ENCODE measurements around the gene LRRC8E.

Gene LRRC8E

GRCh38 chr19:7874076-7874896 lies 14.0 kb upstream of the LRRC8E start, which contains the start of gene PRR36:
TSS of gene PRR36 (minus strand) at chr19:7874390. CDS start at chr19:7873689, 701 bp downstream.
- no peak for TF ChIP-seq CTCF (IDR thresholded peaks at IDR 0.05; ENCODE audit: low read depth, low read length)
- no peak for DNase-seq (ENCODE audit: extremely low read depth, low read depth)

- no peak for TF ChIP-seq CTCF (IDR thresholded peaks at IDR 0.05; ENCODE audit: low read depth, low read length)
- DNase-seq (ENCODE audit: extremely low read depth, low read depth), result no peak
Measured at GRCh38 chr19:7874897-7875273, 13.4 kb upstream of the LRRC8E start.

- TF ChIP-seq CTCF (IDR thresholded peaks at IDR 0.05; ENCODE audit: low read depth, low read length), result no peak
- DNase-seq (ENCODE audit: extremely low read depth, low read depth), result no peak
Measured at GRCh38 chr19:7877249-7877836, 11.0 kb upstream of the LRRC8E start.

- TF ChIP-seq CTCF (IDR thresholded peaks at IDR 0.05; ENCODE audit: low read depth, low read length), result no peak
- DNase-seq (ENCODE audit: extremely low read depth, low read depth), result no peak
Measured at GRCh38 chr19:7879111-7879807, 9.1 kb upstream of the LRRC8E start.

GRCh38 chr19:7879836-7880235 lies 8.5 kb upstream of the LRRC8E start:
- no peak for DNase-seq (ENCODE audit: extremely low read depth, low read depth)
- TF ChIP-seq CTCF (IDR thresholded peaks at IDR 0.05; ENCODE audit: low read depth, low read length), result no peak

GRCh38 chr19:7881910-7882309 lies 6.4 kb upstream of the LRRC8E start:
- TF ChIP-seq CTCF (IDR thresholded peaks at IDR 0.05; ENCODE audit: low read depth, low read length), result no peak
- no peak for DNase-seq (ENCODE audit: extremely low read depth, low read depth)

GRCh38 chr19:7883105-7883504 lies 5.2 kb upstream of the LRRC8E start:
- no peak for TF ChIP-seq CTCF (IDR thresholded peaks at IDR 0.05; ENCODE audit: low read depth, low read length)
- DNase-seq (ENCODE audit: extremely low read depth, low read depth), result no peak

Data from AG09319 (cell line).